HUDEP-2 (cell line): ENCODE measurements around the gene IL17REL.

Experiments used
- DNase-seq, 76 experiments: peaks; one replicate each; lab custom pipeline; 2025; ENCODE audit not compliant: unreplicated experiment in 76 of 76; lab: John Stamatoyannopoulos, UW

Gene IL17REL

DNA sequence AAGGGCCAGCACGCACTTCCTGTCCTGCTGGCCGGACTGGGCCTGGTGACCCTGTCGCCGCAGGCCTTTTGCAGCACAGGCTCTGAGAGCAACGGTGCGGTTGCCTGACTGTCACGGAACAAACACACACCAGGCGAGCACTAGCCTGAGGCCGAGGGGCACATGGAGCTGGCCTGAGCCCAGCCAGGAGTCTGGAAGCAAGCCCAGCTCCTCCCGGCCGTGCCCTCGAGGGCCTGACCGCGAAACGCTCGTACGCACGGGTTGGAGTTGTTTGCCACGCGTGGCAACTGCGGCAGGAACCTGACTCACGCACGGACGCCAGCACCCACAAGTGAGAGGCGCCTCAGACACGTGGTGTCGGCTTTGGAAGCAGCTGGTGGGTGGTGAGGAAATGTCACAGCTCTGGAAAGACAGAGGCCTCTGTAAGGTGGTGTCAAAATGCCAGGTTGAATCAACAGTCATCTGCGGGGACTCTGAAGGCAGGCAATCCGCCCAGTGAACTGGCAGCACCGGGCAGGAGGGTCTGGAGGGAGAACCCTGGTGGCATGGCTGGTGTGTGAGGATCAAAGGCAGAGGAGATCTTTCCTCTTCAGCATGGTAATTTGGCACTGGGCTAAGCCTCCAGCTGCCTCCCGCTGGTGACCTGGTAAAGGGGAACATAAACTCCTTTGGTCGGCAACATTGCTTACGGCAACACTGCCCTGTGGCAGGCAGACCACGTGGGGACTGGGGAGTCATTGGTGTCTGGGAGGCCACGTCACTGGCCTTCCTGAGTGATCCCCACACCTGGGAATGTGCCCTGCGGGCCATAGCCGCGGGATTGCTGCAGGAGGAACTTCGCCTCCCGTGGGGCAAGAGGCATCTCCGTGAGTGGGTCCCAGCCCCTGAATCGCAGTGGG, 15.3 kb upstream of the IL17REL start:
- DNase-seq: peak in 2 of 76 experiments; percentile 18 to 24

DNA sequence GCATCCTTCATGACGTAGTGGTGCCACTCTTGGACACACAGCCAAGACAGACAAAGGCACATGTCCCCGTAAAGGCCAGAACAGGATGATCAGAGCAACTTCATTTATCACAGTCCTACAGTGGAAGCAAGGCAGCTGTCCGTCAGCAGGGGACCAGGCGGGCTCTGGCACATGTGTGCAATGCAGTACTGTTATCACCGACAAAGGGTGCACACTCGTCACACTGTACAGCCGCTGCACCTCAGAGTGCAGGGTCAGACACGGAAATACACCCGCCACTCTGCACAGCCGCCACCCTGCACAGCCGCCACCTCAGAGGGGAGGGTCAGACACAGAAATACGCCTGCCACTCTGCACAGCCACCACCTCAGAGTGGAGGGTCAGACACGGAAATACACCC, 13.4 kb upstream of the IL17REL start:
- DNase-seq: no peak

DNA sequence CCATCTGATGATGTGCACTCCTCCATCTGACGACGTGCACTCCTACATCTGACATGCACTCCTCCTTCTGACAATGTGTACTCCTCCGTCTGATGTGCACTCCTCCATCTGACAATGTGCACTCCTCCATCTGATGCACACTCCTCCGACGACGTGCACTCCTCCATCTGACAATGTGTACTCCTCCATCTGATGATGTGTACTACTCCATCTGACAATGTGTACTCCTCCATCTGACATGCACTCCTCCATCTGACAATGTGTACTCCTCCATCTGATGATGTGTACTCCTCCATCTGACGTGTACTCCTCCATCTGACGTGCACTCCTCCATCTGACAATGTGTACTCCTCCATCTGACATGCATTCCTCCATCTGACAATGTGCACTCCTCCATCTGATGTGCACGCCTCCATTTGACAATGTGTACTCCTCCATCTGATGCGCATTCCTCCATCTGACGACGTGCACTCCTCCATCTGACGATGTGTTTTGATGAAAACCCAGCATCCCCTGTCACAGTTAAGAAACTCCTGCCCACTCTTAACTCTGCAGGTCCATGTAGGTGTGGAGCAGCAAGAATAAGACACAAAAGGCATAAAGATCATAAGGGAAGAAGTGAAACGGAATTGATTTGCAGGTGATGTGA, 9.7 kb upstream of the IL17REL start:
- DNase-seq: no peak

- no peak for DNase-seq
These were observed 8.0 kb upstream of the IL17REL start for GRCh38 chr22:50020606-50021005.

- no peak for DNase-seq
These were observed 6.8 kb upstream of the IL17REL start for GRCh38 chr22:50019316-50019715.

GRCh38 chr22:50018608-50019285, 6.2 kb upstream of the IL17REL start:
- DNase-seq: no peak

DNA sequence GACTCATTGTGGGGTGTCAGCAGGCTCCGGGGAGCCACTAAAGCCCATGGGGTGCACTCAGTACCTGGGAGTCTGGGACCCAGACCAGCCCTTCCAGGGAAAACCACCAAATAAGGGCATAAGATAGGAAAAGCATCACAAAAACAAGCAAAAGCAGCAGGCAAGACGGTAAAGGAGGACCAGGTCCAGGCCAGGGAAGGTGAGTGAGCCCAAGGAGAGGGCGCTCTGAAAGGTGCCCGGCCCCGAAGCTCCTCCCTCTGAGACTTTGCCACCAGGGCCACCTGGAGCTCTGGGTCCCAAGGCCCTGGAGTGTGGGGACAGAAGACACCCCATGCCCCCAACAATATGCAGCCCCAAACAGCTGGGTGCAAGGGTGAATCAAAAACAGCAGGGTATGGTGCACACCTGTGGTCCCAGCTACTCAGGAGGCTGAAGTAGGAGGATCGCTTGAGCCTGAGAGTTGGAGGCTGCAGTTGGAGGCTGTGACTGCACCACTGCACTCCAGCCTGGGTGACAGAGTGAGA, 5.2 kb upstream of the IL17REL start:
- no peak for DNase-seq

DNA sequence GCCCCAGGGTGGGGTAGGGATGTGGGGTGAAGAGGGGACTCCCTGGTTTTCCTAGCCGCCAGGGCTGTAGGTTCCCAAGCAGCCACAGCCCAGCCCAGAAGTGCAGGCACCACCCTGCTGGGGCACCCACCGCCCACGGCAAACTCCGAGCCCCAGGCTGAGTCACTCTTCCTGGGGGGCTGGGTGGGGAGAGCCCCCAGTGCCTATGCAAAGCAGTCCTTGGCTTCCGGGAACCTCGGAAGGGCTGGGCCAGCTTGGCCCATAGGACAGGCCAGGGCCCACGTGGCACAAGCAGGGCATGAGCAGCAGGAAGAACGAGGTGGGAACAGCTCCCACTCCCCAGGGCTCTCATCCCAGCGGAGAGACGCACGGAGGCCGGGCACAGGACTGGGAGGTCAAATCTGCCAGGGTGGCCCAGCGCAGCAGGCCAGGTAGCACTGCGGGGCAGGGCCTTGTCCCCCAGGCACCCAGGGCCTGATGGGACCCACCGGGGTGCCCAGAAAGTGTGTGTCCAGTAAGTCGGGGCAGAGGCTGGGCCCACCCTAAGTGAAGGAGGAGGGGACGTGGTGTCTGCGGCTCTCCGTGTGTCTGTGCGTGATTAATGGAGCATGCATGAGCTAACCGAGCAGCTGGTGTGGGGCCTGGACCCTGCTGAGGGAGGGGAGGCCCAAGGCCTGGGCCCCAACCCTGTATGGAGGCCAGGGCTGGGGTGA, 4.6 kb upstream of the IL17REL start:
- DNase-seq: no peak

DNA sequence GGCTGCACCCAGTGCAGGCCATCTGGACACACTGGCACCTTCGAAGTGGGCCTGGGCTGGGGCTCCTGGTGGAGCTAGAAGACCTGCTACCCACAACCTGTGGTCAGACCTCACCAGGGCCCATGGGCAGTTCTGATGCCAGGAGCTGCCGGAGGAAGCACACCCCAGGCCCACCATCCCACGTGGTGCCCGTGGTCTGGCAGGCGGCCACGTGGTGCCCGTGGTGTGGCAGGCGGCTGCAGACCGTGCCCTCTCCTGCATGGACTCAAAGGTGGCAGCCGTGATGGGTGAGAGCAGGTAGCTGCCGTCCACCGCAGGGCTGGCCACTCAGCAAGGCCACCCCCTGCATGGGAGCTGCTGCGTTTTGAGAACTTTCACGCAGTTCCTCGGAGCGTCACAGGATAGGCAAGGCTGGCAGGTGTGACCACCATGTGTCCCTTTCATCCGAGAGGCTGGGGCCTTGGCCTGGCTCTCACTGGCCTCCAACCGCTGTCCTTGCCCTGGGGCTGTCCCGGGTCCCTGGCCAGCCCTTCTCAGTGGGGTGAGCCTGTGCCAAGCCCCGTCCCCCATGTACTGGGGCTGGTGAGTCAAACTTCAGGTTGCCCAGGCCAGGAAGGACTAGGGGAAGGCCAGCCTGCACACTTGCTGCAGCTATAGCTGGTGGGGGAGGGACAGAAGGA, 3.9 kb upstream of the IL17REL start:
- no peak for DNase-seq

DNA sequence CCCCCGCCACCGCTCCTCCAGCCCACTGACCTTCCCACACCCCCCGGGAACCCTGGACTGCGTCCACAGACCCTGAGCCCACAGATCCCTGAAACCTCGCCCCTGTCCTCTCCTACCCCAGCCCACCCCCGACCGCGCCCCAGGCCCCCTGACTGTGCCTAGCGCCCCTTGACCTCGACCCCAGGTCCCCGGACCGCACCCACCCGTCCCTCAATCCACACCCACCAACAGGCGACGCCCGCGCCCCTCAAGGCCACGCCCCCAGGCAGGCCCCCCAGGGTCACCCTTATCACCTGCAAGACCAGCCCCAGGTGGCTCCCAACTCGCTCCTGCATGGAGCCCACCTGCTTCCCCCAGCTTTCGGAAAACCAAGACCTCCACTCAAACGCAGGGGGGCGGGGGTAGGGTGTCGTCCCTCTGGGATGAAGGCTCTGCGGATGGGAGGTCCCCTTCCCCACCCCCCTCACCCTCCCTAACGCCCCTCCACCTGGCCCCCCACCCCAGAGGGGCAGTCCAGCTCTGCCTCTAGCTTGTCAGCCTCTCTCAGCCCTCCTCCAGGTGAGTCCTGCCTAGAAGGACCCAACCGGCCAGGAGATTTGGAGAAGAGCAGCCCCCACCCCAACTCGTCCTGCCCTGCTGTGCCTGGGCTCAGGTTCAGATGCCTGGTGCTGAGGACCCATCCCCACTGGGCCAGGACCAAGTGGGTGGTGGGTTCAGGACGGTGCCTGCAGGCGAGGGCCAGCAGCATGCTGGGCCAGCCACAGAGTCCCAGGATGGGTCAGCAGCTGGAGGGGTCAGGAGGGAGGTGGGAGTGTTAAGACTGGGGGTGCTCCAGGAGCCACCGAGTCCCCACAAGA, 3.1 kb upstream of the IL17REL start:
- no peak for DNase-seq

DNA sequence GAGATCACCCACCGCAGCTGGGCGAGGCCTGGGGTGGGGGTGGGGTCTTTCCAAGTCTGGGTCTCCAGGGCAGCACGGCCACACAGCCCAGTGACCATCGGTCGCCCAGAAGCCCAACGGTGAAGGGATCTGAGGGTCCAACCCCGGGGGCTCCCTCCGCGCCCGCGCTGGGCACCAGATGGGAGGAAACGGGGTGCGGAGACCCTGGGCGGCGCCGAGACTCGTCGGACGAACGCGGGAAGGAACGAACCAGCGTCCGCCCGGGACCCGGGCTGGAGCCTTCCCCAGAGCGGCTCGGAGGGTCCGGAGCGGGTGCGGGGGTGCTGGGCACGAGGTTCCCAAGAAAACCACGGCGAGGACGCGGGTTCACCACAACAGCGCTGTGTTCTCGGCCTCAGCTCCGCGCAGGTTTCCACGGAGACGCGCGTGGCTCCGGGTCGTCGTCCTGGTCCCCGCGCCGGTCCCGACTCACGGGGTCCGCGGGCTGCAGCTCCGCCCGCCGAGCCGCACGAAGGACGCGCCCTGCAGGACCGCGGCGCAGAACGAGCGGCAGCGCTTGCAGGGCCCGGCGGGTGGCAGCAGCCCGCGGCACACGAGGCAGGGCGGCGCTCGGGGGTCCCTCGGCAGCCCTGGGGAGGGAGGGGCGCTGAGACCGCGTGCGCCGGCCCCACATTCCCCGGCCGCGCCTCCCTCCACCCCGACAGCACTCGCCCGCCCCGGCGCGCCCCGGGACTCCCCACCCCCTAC, 2.3 kb upstream of the IL17REL start:
- no peak for DNase-seq

DNA sequence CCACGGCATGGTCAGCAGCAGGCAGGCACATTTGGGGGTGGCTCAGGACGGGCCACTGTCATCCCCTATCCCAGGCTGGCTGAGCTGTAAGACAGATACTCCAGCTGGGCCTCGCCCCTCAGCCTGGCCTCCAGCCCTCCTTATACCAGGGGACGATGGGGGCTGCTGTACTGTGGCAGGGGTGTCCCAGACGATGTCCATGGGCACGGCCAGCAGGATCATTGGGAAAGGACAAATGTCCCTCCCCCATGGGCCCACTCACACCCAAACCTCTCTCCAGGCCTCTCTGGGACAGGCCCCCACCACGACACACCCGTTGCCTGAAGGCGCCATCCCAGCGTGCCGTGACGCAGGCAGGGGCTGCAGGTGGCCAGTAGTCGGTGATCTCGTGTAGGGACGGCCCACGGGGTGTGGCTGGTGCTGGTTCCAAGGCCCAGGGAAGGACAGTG, 1.5 kb upstream of the IL17REL start:
- DNase-seq: no peak

GRCh38 chr22:50011447-50012210, 936 bp downstream of the IL17REL start:
- DNase-seq: no peak

DNA sequence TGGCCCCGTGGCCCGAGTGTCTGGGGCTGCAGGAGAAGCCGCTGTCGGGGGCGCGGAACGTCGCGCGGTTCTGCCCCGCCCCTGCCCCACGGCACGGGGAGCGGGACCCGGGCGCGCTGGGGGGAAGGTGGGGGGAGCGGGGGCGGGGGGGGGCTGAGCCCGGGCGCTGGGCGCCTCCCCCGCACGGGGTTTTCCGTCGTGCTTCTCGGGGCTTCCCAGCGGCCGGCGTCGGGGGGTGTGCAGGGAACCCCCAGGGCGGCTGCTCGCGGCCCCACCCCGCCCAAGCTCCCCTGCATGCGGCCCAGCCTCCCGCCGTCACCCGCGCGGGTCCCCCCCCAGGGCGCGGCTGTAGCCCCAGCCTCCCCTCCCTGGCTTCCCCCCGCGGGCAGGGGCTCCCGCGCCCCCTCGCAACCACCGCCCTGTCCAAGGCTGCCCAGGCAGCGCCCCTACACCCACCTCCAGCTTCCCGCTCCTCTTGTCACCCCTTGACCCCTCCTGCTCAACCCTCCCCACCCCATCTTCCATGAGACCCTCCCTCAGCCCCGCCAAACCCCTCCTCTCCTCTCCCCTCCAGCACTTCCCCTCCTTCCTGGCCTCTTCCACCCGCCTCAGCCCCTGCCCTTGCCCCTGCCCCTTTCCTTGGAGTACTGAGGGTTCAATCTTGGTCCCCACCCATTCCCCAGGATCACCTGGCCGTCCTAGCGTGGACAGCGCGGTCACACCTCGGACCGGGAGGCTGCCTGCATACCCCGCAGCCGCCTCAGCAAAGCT, 1.7 kb downstream of the IL17REL start:
- no peak for DNase-seq

- no peak for DNase-seq
These were observed 2.5 kb downstream of the IL17REL start for GRCh38 chr22:50009765-50010675.

- no peak for DNase-seq
These were observed 3.3 kb downstream of the IL17REL start for GRCh38 chr22:50009251-50009650.
